ENCODE measurements around the gene SNRPE.

- TF ChIP-seq, protein P1, sequence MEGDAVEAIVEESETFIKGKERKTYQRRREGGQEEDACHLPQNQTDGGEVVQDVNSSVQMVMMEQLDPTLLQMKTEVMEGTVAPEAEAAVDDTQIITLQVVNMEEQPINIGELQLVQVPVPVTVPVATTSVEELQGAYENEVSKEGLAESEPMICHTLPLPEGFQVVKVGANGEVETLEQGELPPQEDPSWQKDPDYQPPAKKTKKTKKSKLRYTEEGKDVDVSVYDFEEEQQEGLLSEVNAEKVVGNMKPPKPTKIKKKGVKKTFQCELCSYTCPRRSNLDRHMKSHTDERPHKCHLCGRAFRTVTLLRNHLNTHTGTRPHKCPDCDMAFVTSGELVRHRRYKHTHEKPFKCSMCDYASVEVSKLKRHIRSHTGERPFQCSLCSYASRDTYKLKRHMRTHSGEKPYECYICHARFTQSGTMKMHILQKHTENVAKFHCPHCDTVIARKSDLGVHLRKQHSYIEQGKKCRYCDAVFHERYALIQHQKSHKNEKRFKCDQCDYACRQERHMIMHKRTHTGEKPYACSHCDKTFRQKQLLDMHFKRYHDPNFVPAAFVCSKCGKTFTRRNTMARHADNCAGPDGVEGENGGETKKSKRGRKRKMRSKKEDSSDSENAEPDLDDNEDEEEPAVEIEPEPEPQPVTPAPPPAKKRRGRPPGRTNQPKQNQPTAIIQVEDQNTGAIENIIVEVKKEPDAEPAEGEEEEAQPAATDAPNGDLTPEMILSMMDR (IDR thresholded peaks at IDR 0.05) = no peak
- no peak for TF ChIP-seq POLR2A (IDR thresholded peaks at IDR 0.05)
Observed at GRCh38 chr1:203914292-203914691, 52.9 kb downstream of the SNRPE start.

Measured in testis (tissue), 2 donors.